MM.1S (cell line): Measurements from ENCODE around the gene CPLX4.
A peak's percentile ranks its signal among the peaks of the same experiment; 100 is the strongest.

Source experiments
- DNase-seq: peaks from one replicate; pipeline ENCODE4 v3.0.0-alpha.2; 2015
- H2AFZ ChIP-seq: fragments of 300-600 bp; sonication (generic); 2 replicates; pipeline ENCODE4 v1.6.0; 2016; ENCODE audit warnings: antibody characterized with exemption, low read length
- H3F3A ChIP-seq: fragments of 300-600 bp; sonication (generic); 2 replicates; pipeline ENCODE4 v1.6.1; 2016; ENCODE audit warnings: mild to moderate bottlenecking, antibody characterized with exemption, low read length, moderate library complexity, mixed read lengths; ENCODE audit not compliant: insufficient read depth
- H3K27ac ChIP-seq: fragments of 300-600 bp; sonication (generic); 2 replicates; pipeline ENCODE4 v1.5.1; 2016; ENCODE audit warnings: mild to moderate bottlenecking, low read length
- H3K27me3 ChIP-seq: fragments of 300-600 bp; sonication (generic); replicated peaks from 2 replicates; pipeline ENCODE4 v1.6.0; 2016; ENCODE audit warnings: low read length; ENCODE audit not compliant: insufficient read depth
- H3K36me3 ChIP-seq: fragments of 300-600 bp; sonication (generic); replicated peaks from 2 replicates; pipeline ENCODE4 v1.6.1; 2016; ENCODE audit warnings: mild to moderate bottlenecking, low read length, mixed read lengths; ENCODE audit not compliant: insufficient read depth
- H3K4me1 ChIP-seq: fragments of 300-600 bp; sonication (generic); 2 replicates; pipeline ENCODE4 v1.6.1; 2016; ENCODE audit warnings: low read length, mixed read lengths
- H3K4me2 ChIP-seq: fragments of 300-600 bp; sonication (generic); 2 replicates; pipeline ENCODE4 v1.6.0; 2016; ENCODE audit warnings: low read depth, low read length
- H3K4me3 ChIP-seq: fragments of 300-600 bp; sonication (generic); 2 replicates; pipeline ENCODE4 v1.5.1; 2016; ENCODE audit warnings: low read length, mixed read lengths
- H3K79me2 ChIP-seq: fragments of 300-600 bp; sonication (generic); 2 replicates; pipeline ENCODE4 v1.6.1; 2016; ENCODE audit warnings: mixed run types, low read length, mixed read lengths
- H3K9ac ChIP-seq: fragments of 300-600 bp; sonication (generic); 2 replicates; pipeline ENCODE4 v1.6.1; 2016; ENCODE audit warnings: low read length, mixed read lengths
- H3K9me2 ChIP-seq: fragments of 300-600 bp; sonication (generic); replicated peaks from 2 replicates; pipeline ENCODE4 v1.6.1; 2016; ENCODE audit warnings: mild to moderate bottlenecking, low read length, mixed read lengths; ENCODE audit not compliant: insufficient read depth
- H3K9me3 ChIP-seq: fragments of 300-600 bp; sonication (generic); replicated peaks from 2 replicates; pipeline ENCODE4 v1.6.1; 2016; ENCODE audit warnings: mild to moderate bottlenecking, low read length, mixed read lengths; ENCODE audit not compliant: insufficient read depth
- H4K20me1 ChIP-seq: fragments of 300-600 bp; sonication (generic); 2 replicates; pipeline ENCODE4 v1.6.1; 2016; ENCODE audit warnings: mild to moderate bottlenecking, low read length, moderate library complexity, mixed read lengths; ENCODE audit not compliant: insufficient read depth
- CTCF ChIP-seq: fragments of 300-600 bp; sonication (generic); IDR thresholded peaks from 2 replicates; pipeline ENCODE4 v1.5.1; 2016; ENCODE audit warnings: antibody characterized with exemption, low read length, mixed read lengths
- EZH2 ChIP-seq: fragments of 300-600 bp; sonication (generic); optimal IDR thresholded peaks from 2 replicates; pipeline ENCODE3; 2017; ENCODE audit warnings: low read depth, mild to moderate bottlenecking, antibody characterized with exemption, low read length, mixed read lengths
- EZH2phosphoT487 ChIP-seq: fragments of 300-600 bp; sonication (generic); IDR thresholded peaks from 2 replicates; pipeline ENCODE4 v1.6.1; 2018; ENCODE audit warnings: antibody characterized with exemption, low read length

Gene CPLX4

GRCh38 chr18:59300676-59301285 is 17.7 kb downstream of the CPLX4 start:
- Histone ChIP-seq H2AFZ (no peak overlapping the region), H3K4me3 (no peak overlapping the region), H3K9me2 (no peaks in the 10 kb centered on the region), H3K36me3 (no peaks in the 10 kb centered on the region), H4K20me1 (no peaks in the 10 kb centered on the region), H3K27ac (no peak overlapping the region), H3K79me2 (no peaks in the 10 kb centered on the region), H3K27me3 (no peaks in the 10 kb centered on the region), H3K4me2 (no peak overlapping the region), H3F3A (no peaks in the 10 kb centered on the region), H3K9me3 (no peaks in the 10 kb centered on the region), H3K4me1 (no peaks in the 10 kb centered on the region), H3K9ac (no peak overlapping the region)
- DNase-seq, result peak; percentile 48
- TF ChIP-seq CTCF, result no peak

GRCh38 chr18:59298871-59299270 is 19.6 kb downstream of the CPLX4 start:
- Histone ChIP-seq H2AFZ (no peak overlapping the region), H3K4me1 (no peaks in the 10 kb centered on the region), H3K27me3 (no peaks in the 10 kb centered on the region)

GRCh38 chr18:59293317-59293716 is 25.1 kb downstream of the CPLX4 start:
- Histone ChIP-seq H3K27ac (no peak overlapping the region), H3K4me1 (no peaks in the 10 kb centered on the region), H3K36me3 (no peaks in the 10 kb centered on the region), H3K4me3 (no peak overlapping the region), H2AFZ (no peak overlapping the region), H3K9me2 (no peaks in the 10 kb centered on the region), H3K9ac (no peak overlapping the region), H3K79me2 (no peaks in the 10 kb centered on the region), H3K9me3 (no peaks in the 10 kb centered on the region), H3K4me2 (no peak overlapping the region), H3K27me3 (no peaks in the 10 kb centered on the region), H4K20me1 (no peaks in the 10 kb centered on the region), H3F3A (no peaks in the 10 kb centered on the region)
- no peak for DNase-seq
- TF ChIP-seq CTCF (no peak), EZH2 (no peak), EZH2phosphoT487 (no peak)

More at GRCh38 chr18:59298871-59299270, 19.6 kb downstream of the CPLX4 start:
- H3K79me2 ChIP-seq, result no peaks in the 10 kb centered on the region
- no peak overlapping the region for H3K27ac ChIP-seq
- no peak for DNase-seq
- no peak for TF ChIP-seq EZH2phosphoT487
- no peak for TF ChIP-seq CTCF
- no peak for TF ChIP-seq EZH2
- no peaks in the 10 kb centered on the region for H3K9me3 ChIP-seq
- H3K9ac ChIP-seq, result no peak overlapping the region
- H3K9me2 ChIP-seq, result no peaks in the 10 kb centered on the region
- H4K20me1 ChIP-seq, result no peaks in the 10 kb centered on the region
- H3K36me3 ChIP-seq, result no peaks in the 10 kb centered on the region
- H3K4me3 ChIP-seq, result no peak overlapping the region
- H3F3A ChIP-seq, result no peaks in the 10 kb centered on the region
- H3K4me2 ChIP-seq, result no peak overlapping the region
